Measurements from ENCODE around the gene SFTPA1.

- TF ChIP-seq CTCF (IDR thresholded peaks at IDR 0.05) (no peak), POLR2A (IDR thresholded peaks at IDR 0.05) (no peak)
Measured at GRCh38 chr10:79585870-79586527, 24.7 kb upstream of the SFTPA1 start.

Data from testis (tissue), 2 donors.